SIG-M5 (cell line): ENCODE data around the gene SOX4.

Experiments used
- DNase-seq: peaks from one replicate; lab custom pipeline; 2025; lab: John Stamatoyannopoulos, UW

SOX4 gene

GRCh38 chr6:21594416-21595281 lies 1.1 kb downstream of the SOX4 start:
- DNase-seq, result no peak

- no peak for DNase-seq
These were observed 2.0 kb downstream of the SOX4 start for GRCh38 chr6:21595285-21596144.

- no peak for DNase-seq
These were observed 2.8 kb downstream of the SOX4 start for GRCh38 chr6:21596145-21596948.

GRCh38 chr6:21596949-21597682 lies 3.6 kb downstream of the SOX4 start:
- DNase-seq, result no peak

GRCh38 chr6:21597801-21598673 lies 4.5 kb downstream of the SOX4 start:
- DNase-seq, result no peak

GRCh38 chr6:21598674-21599023 lies 5.1 kb downstream of the SOX4 start:
- no peak for DNase-seq

GRCh38 chr6:21599051-21599696 lies 5.6 kb downstream of the SOX4 start:
- DNase-seq, result no peak

- DNase-seq, result no peak
These were observed 7.9 kb downstream of the SOX4 start for GRCh38 chr6:21601339-21601923.

- DNase-seq, result no peak
These were observed 8.4 kb downstream of the SOX4 start for GRCh38 chr6:21601932-21602390.

- no peak for DNase-seq
These were observed 9.8 kb downstream of the SOX4 start for GRCh38 chr6:21603082-21603952.

- DNase-seq, result no peak
These were observed 10.5 kb downstream of the SOX4 start for GRCh38 chr6:21604081-21604480.

GRCh38 chr6:21605166-21605565 lies 11.6 kb downstream of the SOX4 start:
- DNase-seq, result no peak

- DNase-seq, result no peak
These were observed 15.1 kb downstream of the SOX4 start for GRCh38 chr6:21608601-21609000.

- DNase-seq, result no peak
These were observed 16.4 kb downstream of the SOX4 start for GRCh38 chr6:21609881-21610329.

GRCh38 chr6:21610341-21610740 lies 16.8 kb downstream of the SOX4 start:
- DNase-seq, result no peak

- no peak for DNase-seq
These were observed 17.9 kb downstream of the SOX4 start for GRCh38 chr6:21611485-21611884.

GRCh38 chr6:21612067-21612745 lies 18.7 kb downstream of the SOX4 start:
- no peak for DNase-seq

- no peak for DNase-seq
These were observed 20.3 kb downstream of the SOX4 start for GRCh38 chr6:21613809-21614208.
